Panc1 (cell line): ENCODE measurements around the gene QSER1. TPM values are rescaled to one million over a fixed set of nuclear protein-coding genes. Genes with fewer than 3 reads are reported as not detected.

Experiments used
- ATAC-seq: fragments of 200-7000 bp; cut with Tn5 transposase; 2 replicates; pipeline ENCODE4 v1.9.1; 2020; ENCODE audit warnings: mild to moderate bottlenecking, moderate library complexity
- BruUV-seq: library from RNA; stranded (reverse); fragments of 400-500 nt; replicated peaks from 2 replicates; lab custom pipeline; 2021; lab: Mats Ljungman, UMichigan
- CTCF ChIA-PET: fragments of 300-600 bp; sonication (Branson Sonifier 250); formaldehyde crosslinking; loops from one replicate; lab custom pipeline; 2022; ENCODE audit warnings: antibody characterized with exemption; lab: Charles Lee
- POLR2A ChIA-PET: fragments of 300-600 bp; sonication (Branson Sonifier 250); formaldehyde crosslinking; loops from one replicate; lab custom pipeline; 2022; ENCODE audit warnings: antibody characterized with exemption; lab: Charles Lee
- DNase-seq: peaks from one replicate; pipeline ENCODE4 v3.0.0-alpha.2; 2010; ENCODE audit warnings: low read depth, low spot score
- H3K27ac ChIP-seq: 2 replicates; pipeline ENCODE4 v1.5.1; 2011; ENCODE audit warnings: mild to moderate bottlenecking, low read length, inconsistent platforms
- H3K27me3 ChIP-seq: fragments of 200-500 bp; sonication (Bioruptor generic); 2 replicates; pipeline ENCODE4 v1.6.0; 2014; ENCODE audit warnings: low read length, inconsistent platforms; ENCODE audit not compliant: control insufficient read depth, insufficient read depth
- H3K36me3 ChIP-seq: fragments of 200-500 bp; sonication (Bioruptor generic); 2 replicates; pipeline ENCODE4 v1.5.1; 2014; ENCODE audit warnings: inconsistent platforms, mild to moderate bottlenecking, low read length, moderate library complexity; ENCODE audit not compliant: control insufficient read depth, insufficient read depth
- H3K4me1 ChIP-seq: 2 replicates; pipeline ENCODE4 v1.5.1; 2011; ENCODE audit warnings: inconsistent platforms, mild to moderate bottlenecking, low read length, moderate library complexity; ENCODE audit not compliant: control insufficient read depth, insufficient read depth
- H3K4me3 ChIP-seq, 2 experiments: 2 replicates each; pipeline ENCODE4 v1.5.1; 2011 to 2012; ENCODE audit warnings: low read depth in 2 of 2, low read length in 2 of 2, mild to moderate bottlenecking in 2 of 2, inconsistent platforms in 1 of 2, moderate library complexity in 1 of 2
- H3K9me3 ChIP-seq: fragments of 200-500 bp; sonication (Bioruptor generic); 2 replicates; pipeline ENCODE4 v1.5.1; 2014; ENCODE audit warnings: low read depth, mild to moderate bottlenecking, inconsistent platforms, low read length, moderate library complexity; ENCODE audit not compliant: control insufficient read depth, insufficient read depth
- CTCF ChIP-seq: fragments of 450-650 bp; IDR thresholded peaks from 2 replicates; pipeline ENCODE4 v1.5.1; 2017; ENCODE audit warnings: mild to moderate bottlenecking
- POLR2AphosphoS5 ChIP-seq: IDR thresholded peaks from 2 replicates; pipeline ENCODE4 v1.6.1; 2012; ENCODE audit warnings: mild to moderate bottlenecking, low read depth, low read length, moderate library complexity
- REST ChIP-seq, 2 experiments: IDR thresholded peaks; 2 replicates each; pipeline ENCODE4 v1.6.1; 2011 to 2012; ENCODE audit warnings: low read depth in 2 of 2, control low read depth in 1 of 2, low read length in 1 of 2, mild to moderate bottlenecking in 1 of 2, moderate library complexity in 1 of 2; ENCODE audit not compliant: insufficient read depth in 1 of 2
- SIN3A ChIP-seq: IDR thresholded peaks from 2 replicates; pipeline ENCODE4 v1.6.1; 2012; ENCODE audit warnings: low read depth, mild to moderate bottlenecking, low read length, moderate library complexity, borderline replicate concordance; ENCODE audit not compliant: insufficient read depth
- TCF7L2 ChIP-seq: IDR thresholded peaks from 2 replicates; pipeline ENCODE4 v1.6.1; 2011; ENCODE audit warnings: mild to moderate bottlenecking, low read depth, low read length, inconsistent platforms
- in situ Hi-C: cut with HindIII; loops from 2 replicates; pipeline ENCODE4 v1.10.0; 2016; ENCODE audit warnings: low sequenced_read_pairs, low pct_unique_long_range_greater_than_20kb
- intact Hi-C: fragments of 100-400 bp; cut with micrococcal nuclease; formaldehyde crosslinking; loops from one replicate; pipeline ENCODE4 v1.10.0; 2022; ENCODE audit not compliant: unreplicated experiment
- total RNA-seq: library from RNA; stranded (reverse); gene quantifications from one replicate; pipeline ENCODE4 v1.2.1, GENCODE V29; 2021; ENCODE audit not compliant: unreplicated experiment

Gene QSER1
- total RNA-seq, 1 experiment from 2014 or later, result 48.2 TPM

GRCh38 chr11:32985600-32985999 lies 93.0 kb downstream of the QSER1 start:
- ChIA-PET POLR2A (no interaction called here), CTCF (no interaction called here)
- DNase-seq (no peak), ATAC-seq (no peak)
- Histone ChIP-seq H3K27ac (no peak overlapping the region), H3K9me3 (no peaks in the 10 kb centered on the region), H3K4me3 (no peak overlapping the region), H3K4me1 (no peaks in the 10 kb centered on the region), H3K27me3 (no peaks in the 10 kb centered on the region), H3K36me3 (no peaks in the 10 kb centered on the region)
- intact Hi-C loops, result no loop called here
- no TSS peak for BruUV-seq
- in situ Hi-C loops, result no loop called here
- TF ChIP-seq POLR2AphosphoS5 (no peak), CTCF (no peak), SIN3A (no peak), REST (IDR thresholded peaks at IDR 0.05; ENCODE audit: insufficient read depth in 1 of 2, low read depth in 2 of 2, low read length in 1 of 2) (no peak), TCF7L2 (no peak)

- Histone ChIP-seq H3K4me3 (no peak overlapping the region), H3K4me1 (no peaks in the 10 kb centered on the region), H3K27me3 (no peaks in the 10 kb centered on the region; the same call in 1 of the 2 replicates), H3K9me3 (peaks cover 3% of the 10 kb centered on the region; the same call in 1 of the 2 replicates), H3K27ac (no peak overlapping the region), H3K36me3 (no peaks in the 10 kb centered on the region)
- POLR2A ChIA-PET, result interaction anchor here (0.5 kb wide), 1 partner anchor 303 kb away, joined by 3 read pairs; no protein-coding TSS in a partner anchor
- DNase-seq (no peak), ATAC-seq (no peak)
- in situ Hi-C loops (no loop called here), intact Hi-C loops (no loop called here)
- CTCF ChIA-PET, result no interaction called here
- no TSS peak for BruUV-seq
- no peak for TF ChIP-seq REST (IDR thresholded peaks at IDR 0.05; ENCODE audit: insufficient read depth in 1 of 2, low read depth in 2 of 2, low read length in 1 of 2)
- TF ChIP-seq SIN3A, result no peak
- TF ChIP-seq TCF7L2, result no peak
- no peak for TF ChIP-seq POLR2AphosphoS5
- no peak for TF ChIP-seq CTCF
Measured at GRCh38 chr11:32987851-32988250, 95.2 kb downstream of the QSER1 start.
